Measurements from ENCODE around the gene TYK2. TPM values are rescaled to one million over a fixed set of nuclear protein-coding genes. Genes with fewer than 3 reads are reported as not detected.

Gene TYK2
- total RNA-seq: 100 to 1,000 TPM in 1 of 2 donors, 10 to 100 TPM in 1; 72.4 to 168 TPM

GRCh38 chr19:10380313-10381102, at the start of gene TYK2:
TSS of gene TYK2 (minus strand) at chr19:10380572. CDS start at chr19:10378406, 2,166 bp downstream.
- Histone ChIP-seq H3K4me1 (peaks cover 16% of the 10 kb centered on the region), H3K27me3 (no peaks in the 10 kb centered on the region), H3K4me3 (peak within 1 kb of the TSS; percentile 64 to 87), H3K27ac (peak within 1 kb of the TSS; percentile 61 to 90 (median 80)), H3K9me3 (no peaks in the 10 kb centered on the region), H3K36me3 (replicated peaks in 1 of 2; ENCODE audit: insufficient read depth in 1 of 2, low read depth in 2 of 2) (peaks cover 0 to 5% of the 10 kb centered on the region in 2 donors)
- TF ChIP-seq CTCF (IDR thresholded peaks at IDR 0.05): peak in 1 of 7 experiments; percentile 13
- TF ChIP-seq POLR2A (IDR thresholded peaks at IDR 0.05): peak; percentile 39 to 83 (median 82)
- DNase-seq (peak; percentile 97 to 99 (median 98)), ATAC-seq (peak; percentile 99)
- WGBS, 2 donors: 0 to 1% methylated on average over 34 to 58 of the region's 58 CpGs
- intact Hi-C loops (cut with DNase I): no loop called here

DNA sequence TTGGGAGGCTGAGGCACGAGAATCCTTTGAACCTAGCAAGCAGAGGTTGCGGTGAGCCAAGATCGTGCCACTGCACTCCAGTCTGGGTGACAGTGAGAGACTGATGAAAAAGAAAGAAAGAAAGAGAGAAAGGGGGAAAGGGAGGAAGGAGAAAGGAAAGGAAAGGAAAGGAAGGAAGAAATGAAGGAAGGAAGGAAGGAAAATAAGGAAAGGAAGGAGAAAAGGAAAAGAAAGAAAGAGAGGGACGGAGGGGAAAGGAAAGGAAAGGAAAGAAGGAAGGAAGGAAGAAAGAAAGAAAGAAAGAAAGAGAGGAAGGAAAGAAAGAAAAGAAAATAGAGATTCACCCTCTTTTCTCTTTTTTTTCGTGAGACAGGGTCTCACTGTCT, 48.6 kb upstream of the TYK2 start:
- DNase-seq: no peak
- no peak for ATAC-seq
- intact Hi-C loops (cut with DNase I): no loop called here
- H3K27ac ChIP-seq: no peak overlapping the region
- H3K4me3 ChIP-seq: no peak overlapping the region
- TF ChIP-seq CTCF (IDR thresholded peaks at IDR 0.05): no peak
- no peak for TF ChIP-seq POLR2A (IDR thresholded peaks at IDR 0.05)
- 64 to 78% methylated on average over 5 of the region's 5 CpGs for WGBS, 2 donors
- no peaks in the 10 kb centered on the region for H3K9me3 ChIP-seq
- H3K4me1 ChIP-seq: peaks cover 48% of the 10 kb centered on the region
- H3K36me3 ChIP-seq (replicated peaks in 1 of 2; ENCODE audit: insufficient read depth in 1 of 2, low read depth in 2 of 2): no peaks in the 10 kb centered on the region
- no peaks in the 10 kb centered on the region for H3K27me3 ChIP-seq

DNA sequence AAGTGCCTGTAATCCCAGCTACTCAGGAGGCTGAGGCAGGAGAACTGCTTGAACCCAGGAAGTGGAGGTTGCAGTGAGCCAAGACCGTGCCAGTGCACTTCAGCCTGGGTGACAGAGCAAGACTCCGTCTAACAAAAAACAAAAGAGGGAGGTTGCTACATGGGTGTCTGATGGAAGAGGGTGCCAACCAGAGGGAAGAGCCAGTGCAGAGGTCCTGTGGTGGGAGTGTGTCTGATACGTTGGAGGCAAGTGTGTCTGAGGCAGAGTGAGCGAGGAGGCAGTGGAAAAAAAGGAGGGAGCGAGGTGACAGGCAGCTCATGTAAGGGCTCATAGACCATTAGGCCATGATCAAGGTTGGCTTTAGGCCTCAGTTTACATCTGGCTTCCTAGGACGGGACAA, 46.8 kb upstream of the TYK2 start:
- H3K27me3 ChIP-seq: no peaks in the 10 kb centered on the region
- peaks cover 31% of the 10 kb centered on the region for H3K4me1 ChIP-seq
- intact Hi-C loops (cut with DNase I): no loop called here
- H3K27ac ChIP-seq: no peak overlapping the region
- H3K36me3 ChIP-seq (replicated peaks in 1 of 2; ENCODE audit: insufficient read depth in 1 of 2, low read depth in 2 of 2): no peaks in the 10 kb centered on the region
- H3K9me3 ChIP-seq: no peaks in the 10 kb centered on the region
- TF ChIP-seq POLR2A (IDR thresholded peaks at IDR 0.05) (no peak), CTCF (IDR thresholded peaks at IDR 0.05) (no peak)
- 87 to 91% methylated on average over 6 of the region's 6 CpGs for WGBS, 2 donors
- ATAC-seq: no peak
- H3K4me3 ChIP-seq: no peak overlapping the region
- DNase-seq: no peak

- peak overlapping the region in 2 of 4 donors; percentile 41 to 42 for H3K27ac ChIP-seq
- H3K9me3 ChIP-seq: no peaks in the 10 kb centered on the region
- TF ChIP-seq CTCF (IDR thresholded peaks at IDR 0.05) (peak; percentile 79 to 95 (median 89)), POLR2A (IDR thresholded peaks at IDR 0.05) (peak in 1 of 3 donors; percentile 22)
- DNase-seq (peak; percentile 79 to 87 (median 83)), ATAC-seq (peak; percentile 91)
- H3K4me1 ChIP-seq: peaks cover 31% of the 10 kb centered on the region
- H3K36me3 ChIP-seq (replicated peaks in 1 of 2; ENCODE audit: insufficient read depth in 1 of 2, low read depth in 2 of 2): no peaks in the 10 kb centered on the region
- peaks cover 0 to 18% of the 10 kb centered on the region in 2 donors for H3K27me3 ChIP-seq
- H3K4me3 ChIP-seq: no peak overlapping the region
- intact Hi-C loops (cut with DNase I): no loop called here
- 4 to 13% methylated on average over 7 to 38 of the region's 38 CpGs for WGBS, 2 donors
Measured at GRCh38 chr19:10424011-10424637, 43.8 kb upstream of the TYK2 start.

Data from body of pancreas (tissue), 4 donors.